ENCODE results near the gene HLA-DPA1.

- TF ChIP-seq, protein P1, sequence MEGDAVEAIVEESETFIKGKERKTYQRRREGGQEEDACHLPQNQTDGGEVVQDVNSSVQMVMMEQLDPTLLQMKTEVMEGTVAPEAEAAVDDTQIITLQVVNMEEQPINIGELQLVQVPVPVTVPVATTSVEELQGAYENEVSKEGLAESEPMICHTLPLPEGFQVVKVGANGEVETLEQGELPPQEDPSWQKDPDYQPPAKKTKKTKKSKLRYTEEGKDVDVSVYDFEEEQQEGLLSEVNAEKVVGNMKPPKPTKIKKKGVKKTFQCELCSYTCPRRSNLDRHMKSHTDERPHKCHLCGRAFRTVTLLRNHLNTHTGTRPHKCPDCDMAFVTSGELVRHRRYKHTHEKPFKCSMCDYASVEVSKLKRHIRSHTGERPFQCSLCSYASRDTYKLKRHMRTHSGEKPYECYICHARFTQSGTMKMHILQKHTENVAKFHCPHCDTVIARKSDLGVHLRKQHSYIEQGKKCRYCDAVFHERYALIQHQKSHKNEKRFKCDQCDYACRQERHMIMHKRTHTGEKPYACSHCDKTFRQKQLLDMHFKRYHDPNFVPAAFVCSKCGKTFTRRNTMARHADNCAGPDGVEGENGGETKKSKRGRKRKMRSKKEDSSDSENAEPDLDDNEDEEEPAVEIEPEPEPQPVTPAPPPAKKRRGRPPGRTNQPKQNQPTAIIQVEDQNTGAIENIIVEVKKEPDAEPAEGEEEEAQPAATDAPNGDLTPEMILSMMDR (IDR thresholded peaks at IDR 0.05) = no peak
- TF ChIP-seq POLR2A (IDR thresholded peaks at IDR 0.05) = no peak
Measured at GRCh38 chr6:33093855-33094254, 20.4 kb upstream of the HLA-DPA1 start.

Data from Peyer's patch (tissue), 4 donors.